PFSK-1 (cell line): ENCODE data around the gene NAV2.

Experiments
- FOXP2 ChIP-seq: optimal IDR thresholded peaks from 2 replicates; pipeline ENCODE3; 2011; ENCODE audit warnings: borderline replicate concordance, control low read depth, inconsistent platforms; ENCODE audit not compliant: insufficient read depth; ENCODE audit errors: extremely low read length, extremely low read depth
- SIN3A ChIP-seq: IDR thresholded peaks from 2 replicates; pipeline ENCODE4 v1.6.1; 2012; ENCODE audit warnings: mild to moderate bottlenecking, low read length, moderate library complexity, borderline replicate concordance; ENCODE audit not compliant: insufficient read depth

DNA sequence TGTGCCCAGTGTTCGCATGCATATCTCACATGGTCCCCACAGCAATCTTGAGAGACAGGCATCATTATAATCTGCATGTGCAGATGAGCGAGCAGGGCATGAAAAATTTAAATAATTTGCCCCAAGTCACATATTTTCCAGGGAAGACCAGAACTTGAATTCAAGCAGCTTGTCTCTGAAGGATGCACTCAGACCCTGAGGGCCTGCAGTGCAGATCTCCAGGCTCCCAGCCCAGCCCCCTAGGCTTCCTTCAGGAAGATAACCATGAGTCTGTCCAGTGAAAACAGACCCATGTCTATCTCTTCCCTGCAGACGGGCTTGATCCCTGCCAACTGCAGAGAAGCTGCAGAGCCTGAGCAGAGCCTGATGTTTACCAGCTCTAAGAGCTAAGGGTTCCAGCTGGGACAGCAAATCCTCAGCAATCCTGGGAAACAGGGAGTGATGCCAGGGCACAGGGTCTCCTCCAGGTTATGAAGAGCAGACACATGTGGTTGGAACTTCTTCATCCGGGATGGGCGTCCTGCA lies 55.1 kb downstream of the NAV2 start:
- TF ChIP-seq FOXP2 (no peak), SIN3A (no peak)
